ENCODE data around the gene LRP10. TPM values are rescaled to one million over a fixed set of nuclear protein-coding genes. Genes with fewer than 3 reads are reported as not detected.
"Not testable (repeated sequence)": the region's sequence is repeated elsewhere in the genome, so short reads cannot be mapped to it uniquely, and the experiment has no call there.

LRP10 gene
- total and polyA plus RNA-seq, 12 donors: 10.3 to 101 (median 48.0) TPM

DNA sequence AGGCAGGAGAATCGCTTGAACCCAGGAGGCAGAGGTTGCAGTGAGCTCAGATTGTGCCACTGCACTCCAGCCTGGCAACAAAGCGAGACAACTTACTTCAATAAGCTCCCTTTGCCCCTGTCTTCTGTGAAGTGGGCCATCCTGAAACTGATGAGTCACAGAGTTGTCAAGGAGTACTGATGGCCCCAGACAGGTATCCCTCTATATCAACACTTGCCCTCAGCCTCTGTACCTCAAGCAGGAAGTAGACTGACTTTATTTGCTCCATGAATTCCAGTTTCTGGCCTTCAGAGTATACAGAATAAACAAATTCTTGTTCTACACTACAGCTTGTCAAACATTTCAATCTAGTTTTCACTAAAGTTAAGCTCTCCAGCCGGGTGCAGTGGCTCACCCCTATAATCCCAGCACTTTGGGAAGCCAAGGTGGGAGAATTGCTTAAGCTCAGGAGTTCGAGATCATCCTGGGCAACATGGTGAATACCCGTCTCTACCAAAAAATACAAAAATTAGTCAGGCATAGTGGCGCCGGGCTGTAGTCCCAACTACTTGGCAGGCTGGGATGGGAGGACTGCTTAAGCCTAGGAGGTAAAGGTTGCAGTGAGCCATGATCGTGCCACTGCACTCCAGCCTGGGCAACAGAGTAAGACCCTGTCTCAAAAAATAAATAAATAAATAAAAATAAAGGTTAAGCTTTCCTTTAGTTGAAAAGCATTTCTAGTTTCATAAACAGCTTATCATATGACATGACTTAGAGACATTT is 16.4 kb upstream of the LRP10 start:
- Histone ChIP-seq H3K4me3 (no peak overlapping the region), H3K27ac (no peak overlapping the region), H3K27me3 (no peaks in the 10 kb centered on the region), H3K9me3 (peaks cover 0 to 7% (median 0%) of the 10 kb centered on the region in 11 donors), H3K36me3 (no peaks in the 10 kb centered on the region), H3K4me1 (peaks cover 5 to 34% (median 27%) of the 10 kb centered on the region in 9 donors)
- TF ChIP-seq CTCF (IDR thresholded peaks at IDR 0.05): no peak
- 96 to 98% methylated on average over 8 of the region's 8 CpGs for WGBS, 2 donors
- intact Hi-C loops (cut with DNase I): loop anchor here in 8 of 10 donors (5.0 to 10.0 kb wide), 9 partner anchors 33 to 470 kb away; partner anchors contain the start of gene OXA1L (in 1 of the 8)
- DNase-seq: no peak
- ATAC-seq: no peak

DNA sequence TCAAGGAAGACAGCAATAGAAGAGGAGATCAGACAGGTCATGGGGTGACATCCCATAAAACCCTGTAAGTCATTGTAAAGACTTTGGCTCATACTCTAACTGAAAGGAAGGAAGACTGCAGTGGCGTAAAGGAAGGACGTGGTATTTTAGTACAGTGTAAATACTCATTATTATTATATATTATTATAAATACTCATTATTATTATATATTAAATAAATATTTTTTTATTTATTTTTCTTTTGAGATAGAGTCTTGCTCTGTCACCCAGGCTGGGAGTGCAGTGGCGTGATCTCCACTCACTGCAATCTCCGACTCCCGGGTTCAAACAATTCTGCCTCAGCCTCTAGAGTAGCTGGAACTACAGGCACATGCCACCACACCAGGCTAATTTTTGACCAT is 15.1 kb upstream of the LRP10 start:
- Histone ChIP-seq H3K27me3 (no peaks in the 10 kb centered on the region), H3K27ac (no peak overlapping the region), H3K9me3 (peaks cover 0 to 7% (median 0%) of the 10 kb centered on the region in 11 donors), H3K4me1 (peaks cover 1 to 21% (median 14%) of the 10 kb centered on the region in 9 donors), H3K4me3 (no peak overlapping the region), H3K36me3 (no peaks in the 10 kb centered on the region)
- no peak for TF ChIP-seq CTCF (IDR thresholded peaks at IDR 0.05)
- 91 to 97% methylated on average over 5 of the region's 5 CpGs for WGBS, 2 donors
- DNase-seq (no peak), ATAC-seq (no peak)
- intact Hi-C loops (cut with DNase I): loop anchor here in 6 of 10 donors (5.0 to 10.0 kb wide), 5 partner anchors 34 to 472 kb away; partner anchors contain the start of gene OXA1L (in 1 of the 6)

GRCh38 chr14:22860377-22860776 is 11.2 kb upstream of the LRP10 start:
- H3K27me3 ChIP-seq; DNase-seq; H3K9me3 ChIP-seq; ATAC-seq; H3K36me3 ChIP-seq; H3K27ac ChIP-seq; H3K4me3 ChIP-seq; intact Hi-C loops (cut with DNase I); H3K4me1 ChIP-seq: not testable (repeated sequence)
- 92 to 93% methylated on average over 3 of the region's 3 CpGs for WGBS, 2 donors

GRCh38 chr14:22861651-22862050 is 9.9 kb upstream of the LRP10 start:
- H3K4me3 ChIP-seq: no peak overlapping the region
- intact Hi-C loops (cut with DNase I): no loop called here
- H3K9me3 ChIP-seq: peaks cover 0 to 6% (median 0%) of the 10 kb centered on the region in 11 donors
- no peak for TF ChIP-seq CTCF (IDR thresholded peaks at IDR 0.05)
- H3K4me1 ChIP-seq: peaks cover 0 to 3% (median 0%) of the 10 kb centered on the region in 9 donors
- H3K36me3 ChIP-seq: no peaks in the 10 kb centered on the region
- no peak for ATAC-seq
- H3K27me3 ChIP-seq: no peaks in the 10 kb centered on the region
- DNase-seq: no peak
- no peak overlapping the region for H3K27ac ChIP-seq

- H3K9me3 ChIP-seq: no peaks in the 10 kb centered on the region
- H3K4me1 ChIP-seq: peaks cover 0 to 10% (median under 1%) of the 10 kb centered on the region in 9 donors
- TF ChIP-seq CTCF (IDR thresholded peaks at IDR 0.05): no peak
- no peak overlapping the region for H3K4me3 ChIP-seq
- H3K27me3 ChIP-seq: no peaks in the 10 kb centered on the region
- no peaks in the 10 kb centered on the region for H3K36me3 ChIP-seq
- H3K27ac ChIP-seq: no peak overlapping the region
- no peak for ATAC-seq
- DNase-seq: no peak
- intact Hi-C loops (cut with DNase I): no loop called here
- WGBS, 2 donors: 89 to 90% methylated on average over 4 of the region's 4 CpGs
These were observed 6.6 kb upstream of the LRP10 start for GRCh38 chr14:22864979-22865378.

Data from heart right ventricle (tissue), 16 donors.